Ishikawa (cell line): ENCODE measurements around the gene HHAT.

Experiments
- CEBPB ChIP-seq: IDR thresholded peaks from 2 replicates; pipeline ENCODE4 v1.6.1; 2012
- CREB1 ChIP-seq: IDR thresholded peaks from 2 replicates; pipeline ENCODE4 v1.6.1; 2012; ENCODE audit warnings: low read depth
- EGR1 ChIP-seq: IDR thresholded peaks from 2 replicates; pipeline ENCODE4 v1.6.1; 2012
- EP300 ChIP-seq: IDR thresholded peaks from 2 replicates; pipeline ENCODE4 v1.6.1; 2012; ENCODE audit warnings: borderline replicate concordance
- FOXM1 ChIP-seq: IDR thresholded peaks from 2 replicates; pipeline ENCODE4 v1.6.1; 2012; ENCODE audit warnings: low read depth, borderline replicate concordance
- NFIC ChIP-seq: IDR thresholded peaks from 2 replicates; pipeline ENCODE4 v1.6.1; 2012
- RAD21 ChIP-seq: IDR thresholded peaks from 2 replicates; pipeline ENCODE4 v1.6.1; 2012; ENCODE audit warnings: low read depth
- REST ChIP-seq: IDR thresholded peaks from 2 replicates; pipeline ENCODE4 v1.6.1; 2012; ENCODE audit warnings: low read depth, mild to moderate bottlenecking
- TAF1 ChIP-seq: IDR thresholded peaks from 2 replicates; pipeline ENCODE4 v1.6.1; 2012; ENCODE audit warnings: low read depth, mild to moderate bottlenecking
- TCF12 ChIP-seq: IDR thresholded peaks from 2 replicates; pipeline ENCODE4 v1.6.1; 2012; ENCODE audit warnings: low read depth
- TEAD4 ChIP-seq: IDR thresholded peaks from 2 replicates; pipeline ENCODE4 v1.6.1; 2012
- YY1 ChIP-seq: IDR thresholded peaks from 2 replicates; pipeline ENCODE4 v1.6.1; 2012; ENCODE audit warnings: low read depth
- ZBTB7A ChIP-seq: IDR thresholded peaks from 2 replicates; pipeline ENCODE4 v1.6.1; 2012; ENCODE audit warnings: low read depth
- TF ChIP-seq, protein P1 (sequence below): IDR thresholded peaks from 2 replicates; pipeline ENCODE4 v1.6.1; 2012
- TF ChIP-seq, protein P2 (sequence below): IDR thresholded peaks from 2 replicates; pipeline ENCODE4 v1.6.1; 2012

HHAT gene

DNA sequence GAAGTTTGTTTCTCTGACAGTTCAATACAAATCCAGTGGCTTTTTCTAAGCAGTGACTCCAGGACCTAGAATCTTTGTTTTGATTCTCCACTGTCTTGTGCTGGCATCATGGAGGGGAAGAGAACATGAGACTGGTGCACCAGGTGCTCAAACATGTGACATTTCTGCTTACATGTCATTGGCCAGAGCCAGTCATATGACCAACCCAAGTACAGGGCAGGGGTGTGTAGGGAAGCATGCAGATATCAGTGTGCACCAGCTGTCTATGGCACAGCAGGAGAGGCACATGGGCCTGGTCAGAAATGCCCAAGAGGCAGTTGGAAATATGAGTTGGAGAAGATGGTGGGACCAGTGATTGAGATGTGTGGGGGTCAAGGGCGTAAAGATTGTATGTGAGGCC lies 297.0 kb downstream of the HHAT start:
- TF ChIP-seq CEBPB (no peak), REST (no peak), TEAD4 (no peak), TCF12 (no peak), YY1 (no peak), EP300 (no peak), RAD21 (no peak), NFIC (no peak), TAF1 (no peak), EGR1 (no peak), ZBTB7A (no peak), FOXM1 (no peak)
- TF ChIP-seq, protein P1, sequence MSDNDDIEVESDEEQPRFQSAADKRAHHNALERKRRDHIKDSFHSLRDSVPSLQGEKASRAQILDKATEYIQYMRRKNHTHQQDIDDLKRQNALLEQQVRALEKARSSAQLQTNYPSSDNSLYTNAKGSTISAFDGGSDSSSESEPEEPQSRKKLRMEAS, result no peak

GRCh38 chr1:210626341-210626740 lies 297.6 kb downstream of the HHAT start:
- TF ChIP-seq REST, result no peak
- TF ChIP-seq CREB1, result no peak
- no peak for TF ChIP-seq NFIC
- no peak for TF ChIP-seq YY1
- TF ChIP-seq TAF1, result no peak
- TF ChIP-seq, protein P2, sequence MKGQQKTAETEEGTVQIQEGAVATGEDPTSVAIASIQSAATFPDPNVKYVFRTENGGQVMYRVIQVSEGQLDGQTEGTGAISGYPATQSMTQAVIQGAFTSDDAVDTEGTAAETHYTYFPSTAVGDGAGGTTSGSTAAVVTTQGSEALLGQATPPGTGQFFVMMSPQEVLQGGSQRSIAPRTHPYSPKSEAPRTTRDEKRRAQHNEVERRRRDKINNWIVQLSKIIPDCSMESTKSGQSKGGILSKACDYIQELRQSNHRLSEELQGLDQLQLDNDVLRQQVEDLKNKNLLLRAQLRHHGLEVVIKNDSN, result no peak
- TF ChIP-seq EP300, result no peak
- TF ChIP-seq, protein P1, result no peak

GRCh38 chr1:210627755-210628154 lies 299.1 kb downstream of the HHAT start:
- TF ChIP-seq TCF12 (no peak), REST (no peak), TAF1 (no peak), NFIC (no peak), TEAD4 (no peak), FOXM1 (no peak)

GRCh38 chr1:210629276-210629675 lies 300.6 kb downstream of the HHAT start:
- TF ChIP-seq CREB1 (no peak), EGR1 (no peak), CEBPB (no peak), EP300 (no peak), FOXM1 (no peak), TEAD4 (no peak)

DNA sequence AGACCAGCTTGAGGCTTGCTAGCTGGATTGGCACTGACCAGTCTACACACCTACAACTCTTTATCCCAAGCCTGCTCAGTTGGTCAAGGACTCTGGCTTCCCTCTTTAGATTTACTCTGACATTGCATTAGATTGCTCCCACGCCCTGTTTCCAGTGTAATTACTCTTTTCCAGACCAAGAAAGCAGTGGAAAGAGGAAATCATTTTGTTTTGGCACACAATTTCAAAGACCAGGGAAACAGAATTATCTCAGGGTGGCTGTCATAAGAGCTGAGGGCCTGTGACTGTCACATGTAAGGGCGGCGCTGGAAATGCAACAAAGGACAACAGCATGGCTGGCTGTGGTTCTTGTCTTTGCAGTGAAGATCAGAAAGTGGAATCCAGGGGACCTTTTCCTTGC lies 302.7 kb downstream of the HHAT start:
- TF ChIP-seq REST (no peak), RAD21 (no peak), YY1 (no peak), NFIC (no peak), FOXM1 (no peak), TEAD4 (no peak), EGR1 (no peak), CEBPB (no peak), ZBTB7A (no peak)
- TF ChIP-seq, protein P2, result no peak
- TF ChIP-seq, protein P1, result no peak
